ENCODE measurements around the gene PASD1.

The PASD1 gene

GRCh38 chrX:151699746-151700145, 136.3 kb downstream of the PASD1 start:
- Mint-ChIP-seq H3K27ac (no peak overlapping the region), H3K27me3 (ENCODE audit: low read depth) (no peaks in the 10 kb centered on the region), H3K4me1 (ENCODE audit: low read depth) (no peaks in the 10 kb centered on the region), H3K4me3 (no peak overlapping the region), H3K36me3 (ENCODE audit: low read depth) (no peaks in the 10 kb centered on the region), H3K9me3 (no peaks in the 10 kb centered on the region)
- no peak for DNase-seq (ENCODE audit: low spot score)

GRCh38 chrX:151700581-151700980, 137.1 kb downstream of the PASD1 start:
- Mint-ChIP-seq H3K27ac (no peak overlapping the region), H3K4me1 (ENCODE audit: low read depth) (no peaks in the 10 kb centered on the region), H3K9me3 (no peaks in the 10 kb centered on the region), H3K4me3 (no peak overlapping the region), H3K36me3 (ENCODE audit: low read depth) (no peaks in the 10 kb centered on the region), H3K27me3 (ENCODE audit: low read depth) (no peaks in the 10 kb centered on the region)
- DNase-seq (ENCODE audit: low spot score), result no peak

GRCh38 chrX:151701071-151701470, 137.6 kb downstream of the PASD1 start:
- Mint-ChIP-seq H3K27ac (no peak overlapping the region), H3K36me3 (ENCODE audit: low read depth) (no peaks in the 10 kb centered on the region), H3K27me3 (ENCODE audit: low read depth) (no peaks in the 10 kb centered on the region), H3K9me3 (no peaks in the 10 kb centered on the region), H3K4me3 (no peak overlapping the region), H3K4me1 (ENCODE audit: low read depth) (no peaks in the 10 kb centered on the region)
- DNase-seq (ENCODE audit: low spot score), result no peak

GRCh38 chrX:151701531-151701930, 138.1 kb downstream of the PASD1 start:
- H3K27ac Mint-ChIP-seq, result no peak overlapping the region
- H3K27me3 Mint-ChIP-seq (ENCODE audit: low read depth), result no peaks in the 10 kb centered on the region
- no peaks in the 10 kb centered on the region for H3K4me1 Mint-ChIP-seq (ENCODE audit: low read depth)
- DNase-seq (ENCODE audit: low spot score), result no peak
- H3K36me3 Mint-ChIP-seq (ENCODE audit: low read depth), result no peaks in the 10 kb centered on the region
- no peak overlapping the region for H3K4me3 Mint-ChIP-seq
- H3K9me3 Mint-ChIP-seq, result no peaks in the 10 kb centered on the region

- Mint-ChIP-seq H3K36me3 (ENCODE audit: low read depth) (no peaks in the 10 kb centered on the region), H3K27me3 (ENCODE audit: low read depth) (no peaks in the 10 kb centered on the region), H3K4me1 (ENCODE audit: low read depth) (no peaks in the 10 kb centered on the region), H3K27ac (no peak overlapping the region), H3K9me3 (no peaks in the 10 kb centered on the region), H3K4me3 (no peak overlapping the region)
- no peak for DNase-seq (ENCODE audit: low spot score)
Measured at GRCh38 chrX:151702026-151702714, 138.7 kb downstream of the PASD1 start.

GRCh38 chrX:151702741-151703340, 139.4 kb downstream of the PASD1 start:
- no peak overlapping the region for H3K27ac Mint-ChIP-seq
- H3K27me3 Mint-ChIP-seq (ENCODE audit: low read depth), result no peaks in the 10 kb centered on the region
- H3K4me1 Mint-ChIP-seq (ENCODE audit: low read depth), result no peaks in the 10 kb centered on the region
- no peaks in the 10 kb centered on the region for H3K36me3 Mint-ChIP-seq (ENCODE audit: low read depth)
- H3K4me3 Mint-ChIP-seq, result no peak overlapping the region
- no peak for DNase-seq (ENCODE audit: low spot score)
- no peaks in the 10 kb centered on the region for H3K9me3 Mint-ChIP-seq

GRCh38 chrX:151703487-151703886, 140.0 kb downstream of the PASD1 start:
- H3K27me3 Mint-ChIP-seq (ENCODE audit: low read depth), result no peaks in the 10 kb centered on the region
- no peaks in the 10 kb centered on the region for H3K9me3 Mint-ChIP-seq
- no peak overlapping the region for H3K27ac Mint-ChIP-seq
- no peak overlapping the region for H3K4me3 Mint-ChIP-seq
- no peaks in the 10 kb centered on the region for H3K4me1 Mint-ChIP-seq (ENCODE audit: low read depth)
- H3K36me3 Mint-ChIP-seq (ENCODE audit: low read depth), result no peaks in the 10 kb centered on the region
- no peak for DNase-seq (ENCODE audit: low spot score)

GRCh38 chrX:151704041-151704663, 140.7 kb downstream of the PASD1 start:
- Mint-ChIP-seq H3K36me3 (ENCODE audit: low read depth) (no peaks in the 10 kb centered on the region), H3K4me3 (no peak overlapping the region), H3K27me3 (ENCODE audit: low read depth) (no peaks in the 10 kb centered on the region), H3K27ac (no peak overlapping the region), H3K4me1 (ENCODE audit: low read depth) (no peaks in the 10 kb centered on the region), H3K9me3 (no peaks in the 10 kb centered on the region)
- no peak for DNase-seq (ENCODE audit: low spot score)

- Mint-ChIP-seq H3K4me1 (ENCODE audit: low read depth) (no peaks in the 10 kb centered on the region), H3K36me3 (ENCODE audit: low read depth) (no peaks in the 10 kb centered on the region), H3K27me3 (ENCODE audit: low read depth) (no peaks in the 10 kb centered on the region), H3K9me3 (no peaks in the 10 kb centered on the region), H3K27ac (no peak overlapping the region), H3K4me3 (no peak overlapping the region)
- DNase-seq (ENCODE audit: low spot score), result no peak
Measured at GRCh38 chrX:151708821-151709220, 145.3 kb downstream of the PASD1 start.

GRCh38 chrX:151710457-151710856, 147.0 kb downstream of the PASD1 start:
- no peak for DNase-seq (ENCODE audit: low spot score)

GRCh38 chrX:151711154-151711553, 147.7 kb downstream of the PASD1 start:
- Mint-ChIP-seq H3K27me3 (ENCODE audit: low read depth) (no peaks in the 10 kb centered on the region), H3K4me3 (no peak overlapping the region), H3K4me1 (ENCODE audit: low read depth) (no peaks in the 10 kb centered on the region), H3K9me3 (no peaks in the 10 kb centered on the region), H3K36me3 (ENCODE audit: low read depth) (no peaks in the 10 kb centered on the region), H3K27ac (no peak overlapping the region)
- no peak for DNase-seq (ENCODE audit: low spot score)

More at GRCh38 chrX:151710457-151710856, 147.0 kb downstream of the PASD1 start:
- Mint-ChIP-seq H3K4me1 (ENCODE audit: low read depth) (no peaks in the 10 kb centered on the region), H3K9me3 (no peaks in the 10 kb centered on the region), H3K36me3 (ENCODE audit: low read depth) (no peaks in the 10 kb centered on the region), H3K4me3 (no peak overlapping the region), H3K27me3 (ENCODE audit: low read depth) (no peaks in the 10 kb centered on the region), H3K27ac (no peak overlapping the region)

GRCh38 chrX:151711787-151712186, 148.3 kb downstream of the PASD1 start:
- no peak for DNase-seq (ENCODE audit: low spot score)
- Mint-ChIP-seq H3K4me3 (no peak overlapping the region), H3K4me1 (ENCODE audit: low read depth) (no peaks in the 10 kb centered on the region), H3K27me3 (ENCODE audit: low read depth) (no peaks in the 10 kb centered on the region), H3K9me3 (no peaks in the 10 kb centered on the region), H3K36me3 (ENCODE audit: low read depth) (no peaks in the 10 kb centered on the region), H3K27ac (no peak overlapping the region)

- H3K27ac Mint-ChIP-seq, result no peak overlapping the region
- H3K36me3 Mint-ChIP-seq (ENCODE audit: low read depth), result no peaks in the 10 kb centered on the region
- H3K9me3 Mint-ChIP-seq, result no peaks in the 10 kb centered on the region
- H3K27me3 Mint-ChIP-seq (ENCODE audit: low read depth), result no peaks in the 10 kb centered on the region
- H3K4me1 Mint-ChIP-seq (ENCODE audit: low read depth), result no peaks in the 10 kb centered on the region
- no peak overlapping the region for H3K4me3 Mint-ChIP-seq
- no peak for DNase-seq (ENCODE audit: low spot score)
Measured at GRCh38 chrX:151712253-151712652, 148.8 kb downstream of the PASD1 start.

- DNase-seq (ENCODE audit: low spot score), result no peak
- no peaks in the 10 kb centered on the region for H3K4me1 Mint-ChIP-seq (ENCODE audit: low read depth)
- H3K27me3 Mint-ChIP-seq (ENCODE audit: low read depth), result no peaks in the 10 kb centered on the region
- H3K4me3 Mint-ChIP-seq, result no peak overlapping the region
- H3K27ac Mint-ChIP-seq, result no peak overlapping the region
- no peaks in the 10 kb centered on the region for H3K36me3 Mint-ChIP-seq (ENCODE audit: low read depth)
- no peaks in the 10 kb centered on the region for H3K9me3 Mint-ChIP-seq
Measured at GRCh38 chrX:151713849-151714248, 150.4 kb downstream of the PASD1 start.

Data from T-helper 2 cell treated with Interferon-gamma antibody and Interleukin-4, amounts not matched to agents 5 μg/mL and 100 μg/mL, for 36 hours (primary cell).